IgD-negative memory B cell (primary cell): ENCODE measurements around the gene C1GALT1. TPM values are rescaled to one million over a fixed set of nuclear protein-coding genes. Genes with fewer than 3 reads are reported as not detected.

Experiments used
- H3K27ac Mint-ChIP-seq, 3 donors: one replicate each; pipeline ENCODE4 v1.8.0; 2020 to 2022; ENCODE audit warnings: mild to moderate bottlenecking in 3 of 3, mixed read lengths in 3 of 3, moderate library complexity in 1 of 3
- H3K27me3 Mint-ChIP-seq: one replicate; pipeline ENCODE4 v1.8.0; 2021; ENCODE audit warnings: mixed read lengths
- H3K36me3 Mint-ChIP-seq: one replicate; pipeline ENCODE4 v1.8.0; 2020; ENCODE audit warnings: mild to moderate bottlenecking, mixed read lengths
- H3K4me1 Mint-ChIP-seq, 3 donors: one replicate each; pipeline ENCODE4 v1.8.0; 2020 to 2022; ENCODE audit warnings: mixed read lengths in 3 of 3, mild to moderate bottlenecking in 1 of 3
- H3K4me3 Mint-ChIP-seq, 4 donors: one replicate each; pipeline ENCODE4 v1.8.0; 2020 to 2022; ENCODE audit warnings: mild to moderate bottlenecking in 4 of 4, mixed read lengths in 4 of 4, moderate library complexity in 3 of 4
- H3K9me3 Mint-ChIP-seq, 3 donors: one replicate each; pipeline ENCODE4 v1.8.0; 2020 to 2021; ENCODE audit warnings: mixed read lengths in 3 of 3, mild to moderate bottlenecking in 1 of 3
- polyA plus RNA-seq: library from polyadenylated mRNA; unstranded; fragments of 300-500 nt; fragmentation: Illumina TruSeq; gene quantifications from one replicate; pipeline ENCODE4 v1.2.3, GENCODE V29; 2021

The C1GALT1 gene
- polyA plus RNA-seq, 1 donor from 2014 or later: 69.5 TPM

GRCh38 chr7:7156663-7157062, 25.7 kb upstream of the C1GALT1 start:
- H3K36me3 Mint-ChIP-seq: peaks cover 8% of the 10 kb centered on the region
- peak overlapping the region; percentile 23 to 96 (median 71) for H3K27ac Mint-ChIP-seq
- H3K9me3 Mint-ChIP-seq: peaks cover 6 to 8% (median 6%) of the 10 kb centered on the region in 3 donors
- peak overlapping the region; percentile 83 to 95 (median 94) for H3K4me3 Mint-ChIP-seq
- H3K27me3 Mint-ChIP-seq: no peaks in the 10 kb centered on the region
- peaks cover 34 to 42% (median 35%) of the 10 kb centered on the region in 3 donors for H3K4me1 Mint-ChIP-seq

DNA sequence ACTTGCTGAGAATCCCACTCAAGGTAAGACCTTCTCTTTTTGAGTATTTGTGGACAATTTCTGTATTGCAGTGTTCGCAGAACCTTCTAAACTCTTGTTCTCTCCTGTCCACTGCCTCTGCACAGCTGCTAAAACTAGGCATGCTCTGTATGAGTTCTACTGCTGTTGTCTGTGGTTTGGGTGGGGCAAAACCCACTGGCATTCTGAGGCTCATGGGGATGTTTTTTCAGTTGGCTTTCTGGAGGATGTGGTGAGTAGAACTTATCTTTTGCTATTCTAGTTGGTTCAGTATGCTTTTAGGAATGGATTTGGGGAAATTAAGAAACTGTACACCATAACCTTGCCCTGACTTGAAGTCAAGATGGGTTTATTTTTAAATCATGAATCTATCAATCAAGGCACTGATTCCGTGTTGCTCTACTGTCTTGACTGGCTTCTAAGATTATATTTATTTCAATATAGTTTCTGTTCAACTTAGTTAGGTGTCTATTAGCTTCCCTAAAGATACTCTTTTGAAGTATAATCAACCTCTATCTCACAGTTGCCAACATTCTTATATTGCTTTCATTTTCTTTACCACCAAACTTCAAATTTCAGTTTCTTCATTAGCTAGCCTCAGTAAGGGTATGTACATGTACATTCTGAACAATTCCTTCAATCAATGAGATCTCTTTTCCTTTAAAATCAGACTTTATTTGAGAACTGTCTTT, 25.0 kb upstream of the C1GALT1 start:
- no peaks in the 10 kb centered on the region for H3K27me3 Mint-ChIP-seq
- peak overlapping the region; percentile 83 to 95 (median 94) for H3K4me3 Mint-ChIP-seq

GRCh38 chr7:7157887-7158271, 24.5 kb upstream of the C1GALT1 start:
- H3K4me3 Mint-ChIP-seq: peak overlapping the region; percentile 83 to 95 (median 94)
- no peaks in the 10 kb centered on the region for H3K27me3 Mint-ChIP-seq
- peaks cover 6 to 8% (median 6%) of the 10 kb centered on the region in 3 donors for H3K9me3 Mint-ChIP-seq
- H3K4me1 Mint-ChIP-seq: peaks cover 34 to 44% (median 34%) of the 10 kb centered on the region in 3 donors
- peak overlapping the region; percentile 23 to 96 (median 71) for H3K27ac Mint-ChIP-seq
- peaks cover 8% of the 10 kb centered on the region for H3K36me3 Mint-ChIP-seq

More for the DNA sequence above, 25.0 kb upstream of the C1GALT1 start:
- Mint-ChIP-seq H3K27ac (peak overlapping the region; percentile 23 to 96 (median 71)), H3K9me3 (peaks cover 6 to 8% (median 6%) of the 10 kb centered on the region in 3 donors), H3K36me3 (peaks cover 8% of the 10 kb centered on the region), H3K4me1 (peaks cover 34 to 44% (median 34%) of the 10 kb centered on the region in 3 donors)

DNA sequence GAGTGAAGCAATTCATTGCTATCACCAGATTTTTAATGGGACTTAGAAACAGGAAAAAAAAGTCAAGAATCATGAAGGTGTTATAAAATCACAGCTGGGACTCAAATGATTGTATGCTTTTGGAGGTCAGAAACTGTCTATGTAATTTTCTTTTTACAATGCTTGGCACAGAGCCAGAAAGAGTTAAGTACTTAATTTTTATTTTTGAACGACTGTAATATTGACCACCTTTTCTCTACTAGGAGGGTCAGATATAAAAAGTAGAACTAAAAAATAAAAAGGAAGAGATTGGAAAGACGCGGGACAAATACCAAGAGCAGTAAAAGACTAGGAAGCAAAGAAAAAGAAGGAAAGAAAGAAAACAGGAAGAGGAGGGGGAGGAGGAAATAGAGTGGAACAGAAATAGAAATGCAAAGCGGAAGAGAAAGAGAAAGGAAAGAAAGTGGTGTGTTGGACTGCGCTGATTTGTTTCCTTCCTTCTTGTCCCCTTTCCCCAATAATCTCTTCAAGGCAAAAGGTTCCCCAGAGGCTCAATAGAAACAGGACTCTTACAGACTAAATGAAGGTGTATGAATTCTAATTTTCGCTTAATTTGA, 23.2 kb upstream of the C1GALT1 start:
- Mint-ChIP-seq H3K4me3 (peak overlapping the region; percentile 83 to 96 (median 91)), H3K36me3 (peaks cover 9% of the 10 kb centered on the region), H3K9me3 (peaks cover 6 to 8% (median 6%) of the 10 kb centered on the region in 3 donors), H3K4me1 (peaks cover 36 to 48% (median 37%) of the 10 kb centered on the region in 3 donors), H3K27ac (peak overlapping the region; percentile 75 to 93 (median 92)), H3K27me3 (no peaks in the 10 kb centered on the region)

DNA sequence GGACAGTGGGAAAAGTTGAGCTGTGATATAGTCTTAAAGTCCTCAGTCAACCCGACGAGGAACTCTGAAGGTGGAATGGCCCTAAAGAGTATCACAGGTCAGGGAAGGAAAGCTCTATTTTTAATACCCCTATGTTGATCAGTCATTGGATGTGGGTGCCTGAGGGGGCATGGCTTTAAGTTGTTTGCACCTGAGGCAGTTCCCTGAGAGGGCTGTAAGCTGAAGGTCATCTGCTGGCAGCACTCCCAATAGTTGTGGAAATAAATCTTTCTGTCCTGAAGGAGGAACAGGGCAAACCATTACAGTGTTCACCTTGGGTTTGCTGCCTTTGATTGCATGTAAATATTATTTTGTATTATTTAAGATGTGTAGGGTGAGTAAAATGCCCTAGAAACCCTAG, 17.8 kb upstream of the C1GALT1 start:
- no peaks in the 10 kb centered on the region for H3K9me3 Mint-ChIP-seq
- H3K4me3 Mint-ChIP-seq: no peak overlapping the region
- peaks cover 24 to 42% (median 26%) of the 10 kb centered on the region in 3 donors for H3K4me1 Mint-ChIP-seq
- H3K36me3 Mint-ChIP-seq: peaks cover 17% of the 10 kb centered on the region
- no peaks in the 10 kb centered on the region for H3K27me3 Mint-ChIP-seq
- no peak overlapping the region for H3K27ac Mint-ChIP-seq

- Mint-ChIP-seq H3K9me3 (peaks cover 0 to 5% (median 4%) of the 10 kb centered on the region in 3 donors), H3K4me1 (peaks cover 17 to 34% (median 21%) of the 10 kb centered on the region in 3 donors), H3K36me3 (peaks cover 21% of the 10 kb centered on the region), H3K4me3 (no peak overlapping the region), H3K27ac (no peak overlapping the region), H3K27me3 (no peaks in the 10 kb centered on the region)
These were observed 17.0 kb upstream of the C1GALT1 start for GRCh38 chr7:7165372-7165771.

GRCh38 chr7:7166318-7166717, 16.0 kb upstream of the C1GALT1 start:
- H3K4me1 Mint-ChIP-seq: peaks cover 15 to 28% (median 22%) of the 10 kb centered on the region in 3 donors
- H3K9me3 Mint-ChIP-seq: peaks cover 4 to 5% (median 4%) of the 10 kb centered on the region in 3 donors
- H3K27ac Mint-ChIP-seq: peak overlapping the region in 1 of 3 donors; percentile 31
- peaks cover 22% of the 10 kb centered on the region for H3K36me3 Mint-ChIP-seq
- no peaks in the 10 kb centered on the region for H3K27me3 Mint-ChIP-seq
- H3K4me3 Mint-ChIP-seq: no peak overlapping the region

GRCh38 chr7:7169296-7169695, 13.0 kb upstream of the C1GALT1 start:
- H3K27me3 Mint-ChIP-seq: no peaks in the 10 kb centered on the region
- H3K27ac Mint-ChIP-seq: peak overlapping the region in 1 of 3 donors; percentile 42
- peaks cover 6 to 13% (median 8%) of the 10 kb centered on the region in 3 donors for H3K9me3 Mint-ChIP-seq
- peaks cover 28% of the 10 kb centered on the region for H3K36me3 Mint-ChIP-seq
- H3K4me3 Mint-ChIP-seq: no peak overlapping the region
- peaks cover 11 to 23% (median 20%) of the 10 kb centered on the region in 3 donors for H3K4me1 Mint-ChIP-seq

DNA sequence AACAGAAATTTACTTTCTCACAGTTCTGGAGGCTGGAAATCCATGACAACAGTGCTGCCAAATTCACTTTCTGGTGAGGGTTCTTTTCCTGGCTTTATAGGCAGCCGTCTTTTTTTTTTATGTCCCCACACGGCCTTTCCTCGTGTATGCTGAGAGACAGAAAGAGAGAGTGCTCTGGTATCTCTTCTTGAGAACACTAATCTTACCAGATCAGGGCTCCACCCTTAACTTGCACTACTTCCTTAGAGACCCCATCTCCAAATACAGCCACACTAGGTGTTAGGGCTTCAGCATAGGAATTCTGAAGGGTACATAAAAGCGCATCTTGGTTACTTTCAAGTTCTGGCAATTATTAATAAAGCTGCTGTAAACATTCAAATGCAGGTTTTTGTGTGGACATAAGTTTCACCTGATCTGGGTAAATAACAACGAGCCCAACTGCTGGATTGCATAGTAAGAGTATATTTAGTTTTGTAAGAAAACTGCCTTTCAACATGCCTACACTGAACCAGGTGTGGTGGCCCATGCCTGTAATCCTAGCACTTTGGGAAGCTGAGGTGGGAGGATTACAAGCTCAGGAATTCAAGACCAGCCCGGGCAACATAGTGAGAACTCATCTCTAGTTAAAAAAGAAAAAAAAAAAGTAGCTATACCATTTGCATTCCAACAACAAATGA, 8.2 kb upstream of the C1GALT1 start:
- Mint-ChIP-seq H3K4me3 (peak overlapping the region in 1 of 4 donors; percentile 17), H3K9me3 (peaks cover 6 to 18% (median 8%) of the 10 kb centered on the region in 3 donors), H3K27ac (peak overlapping the region in 1 of 3 donors; percentile 58)

GRCh38 chr7:7175075-7175695, 7.2 kb upstream of the C1GALT1 start:
- peaks cover 2 to 13% (median 8%) of the 10 kb centered on the region in 3 donors for H3K9me3 Mint-ChIP-seq
- peak overlapping the region in 1 of 4 donors; percentile 20 for H3K4me3 Mint-ChIP-seq
- H3K4me1 Mint-ChIP-seq: peaks cover 24 to 30% (median 25%) of the 10 kb centered on the region in 3 donors
- H3K27ac Mint-ChIP-seq: no peak overlapping the region
- peaks cover 21% of the 10 kb centered on the region for H3K36me3 Mint-ChIP-seq
- H3K27me3 Mint-ChIP-seq: no peaks in the 10 kb centered on the region

More for the DNA sequence above, 8.2 kb upstream of the C1GALT1 start:
- no peaks in the 10 kb centered on the region for H3K27me3 Mint-ChIP-seq
- peaks cover 24 to 34% (median 25%) of the 10 kb centered on the region in 3 donors for H3K4me1 Mint-ChIP-seq
- H3K36me3 Mint-ChIP-seq: peaks cover 26% of the 10 kb centered on the region

GRCh38 chr7:7176406-7177043, 5.8 kb upstream of the C1GALT1 start:
- Mint-ChIP-seq H3K27me3 (no peaks in the 10 kb centered on the region), H3K27ac (peak overlapping the region; percentile 2 to 62 (median 36)), H3K9me3 (peaks cover 2 to 13% (median 4%) of the 10 kb centered on the region in 3 donors), H3K4me1 (peaks cover 25 to 30% (median 28%) of the 10 kb centered on the region in 3 donors), H3K4me3 (peak overlapping the region in 1 of 4 donors; percentile 28), H3K36me3 (peaks cover 14% of the 10 kb centered on the region)

DNA sequence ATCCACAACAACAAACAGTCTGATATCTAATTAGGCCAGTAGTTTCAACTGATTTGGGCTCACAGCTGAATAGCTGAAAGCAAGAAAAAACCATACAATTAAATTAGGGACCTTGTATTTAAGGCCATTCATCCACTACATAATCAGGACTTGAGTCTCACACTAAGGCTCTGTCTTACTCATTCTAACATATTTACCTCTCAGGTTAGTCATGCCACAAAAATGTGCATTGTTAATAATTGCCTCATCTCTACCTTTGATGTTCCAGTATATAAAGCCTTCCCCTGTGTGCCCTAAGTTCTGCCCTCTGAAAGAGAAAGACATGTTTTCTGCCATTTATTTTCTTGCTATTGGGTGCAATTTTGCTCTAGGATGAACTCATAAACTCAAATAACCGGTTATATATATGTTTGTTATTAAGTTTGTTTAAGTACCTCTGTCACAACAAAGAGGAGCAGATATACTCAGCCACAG, 5.3 kb upstream of the C1GALT1 start:
- Mint-ChIP-seq H3K27me3 (no peaks in the 10 kb centered on the region), H3K9me3 (peaks cover 2 to 12% (median 4%) of the 10 kb centered on the region in 3 donors), H3K4me3 (no peak overlapping the region), H3K27ac (peak overlapping the region; percentile 2 to 54 (median 29)), H3K4me1 (peaks cover 28 to 30% (median 28%) of the 10 kb centered on the region in 3 donors), H3K36me3 (peaks cover 13% of the 10 kb centered on the region)

GRCh38 chr7:7178081-7178480, 4.3 kb upstream of the C1GALT1 start:
- peaks cover 27 to 28% (median 27%) of the 10 kb centered on the region in 3 donors for H3K4me1 Mint-ChIP-seq

GRCh38 chr7:7178906-7179305, 3.4 kb upstream of the C1GALT1 start:
- Mint-ChIP-seq H3K4me3 (peak overlapping the region in 1 of 4 donors; percentile 46), H3K27me3 (no peaks in the 10 kb centered on the region), H3K27ac (peak overlapping the region in 1 of 3 donors; percentile 17), H3K9me3 (peaks cover 0 to 5% (median 0%) of the 10 kb centered on the region in 3 donors), H3K36me3 (peaks cover 6% of the 10 kb centered on the region), H3K4me1 (peaks cover 28 to 32% (median 30%) of the 10 kb centered on the region in 3 donors)

More at GRCh38 chr7:7178081-7178480, 4.3 kb upstream of the C1GALT1 start:
- no peak overlapping the region for H3K4me3 Mint-ChIP-seq
- peaks cover 0 to 5% (median 0%) of the 10 kb centered on the region in 3 donors for H3K9me3 Mint-ChIP-seq
- H3K27me3 Mint-ChIP-seq: no peaks in the 10 kb centered on the region
- H3K36me3 Mint-ChIP-seq: peaks cover 8% of the 10 kb centered on the region
- H3K27ac Mint-ChIP-seq: no peak overlapping the region
